ENCODE measurements around the gene WAC.
"Not testable (repeated sequence)": the region's sequence is repeated elsewhere in the genome, so short reads cannot be mapped to it uniquely, and the experiment has no call there.

The WAC gene

DNA sequence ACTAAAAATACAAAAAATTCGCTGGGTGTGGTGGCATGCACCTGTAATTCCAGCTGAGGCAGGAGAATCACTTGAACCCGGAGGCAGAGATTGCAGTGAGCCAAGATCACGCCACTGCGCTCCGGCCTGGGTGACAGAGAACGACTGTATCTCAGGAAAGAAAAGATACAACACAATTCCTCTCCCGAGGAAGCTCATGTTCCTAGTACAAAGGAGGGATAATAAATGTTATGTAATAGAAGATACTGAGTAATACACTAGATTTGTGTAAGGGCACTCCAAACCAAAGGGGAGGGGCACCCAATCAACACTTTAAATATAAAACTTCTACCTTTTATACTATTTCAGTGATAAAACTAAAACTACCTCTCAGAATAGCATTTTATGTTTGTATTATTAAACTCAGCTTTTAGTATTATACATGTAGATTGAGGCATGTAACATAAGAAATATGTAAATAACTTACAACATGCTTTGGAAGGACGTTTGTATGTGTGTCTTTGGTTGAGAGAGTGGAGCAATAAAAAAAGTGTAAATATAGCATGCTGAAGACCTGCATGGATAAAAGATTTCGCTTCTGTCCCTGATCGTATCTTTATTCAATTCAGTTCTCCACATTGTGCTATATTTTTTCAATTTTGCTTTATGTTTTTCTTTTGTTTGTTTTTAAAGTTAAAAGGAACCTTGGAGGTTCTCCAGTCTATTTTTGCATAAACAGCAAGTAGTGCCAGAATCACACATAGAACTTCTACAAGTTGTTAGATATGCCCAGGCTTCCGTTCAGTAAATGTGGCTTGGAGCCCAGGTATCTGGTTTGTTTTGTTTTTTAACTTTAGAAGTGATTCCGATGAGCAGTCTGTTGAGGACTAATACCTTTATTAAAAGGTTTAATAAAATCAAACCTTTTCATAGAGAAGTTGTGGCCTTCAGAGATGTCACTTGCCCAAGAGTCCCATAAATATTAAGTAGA is 71.9 kb downstream of the WAC start:
- H3K27me3 ChIP-seq (ENCODE audit: insufficient read depth, low read length): no peaks in the 10 kb centered on the region
- no peak overlapping the region for H2AFZ ChIP-seq (ENCODE audit: low read length, unreplicated experiment)
- no peaks in the 10 kb centered on the region for H3K4me1 ChIP-seq (ENCODE audit: control insufficient read depth, insufficient read depth, low read length, unreplicated experiment)
- H3K27ac ChIP-seq (ENCODE audit: low read depth, low read length): no peak overlapping the region
- peaks cover 78% of the 10 kb centered on the region for H3K79me2 ChIP-seq (ENCODE audit: control insufficient read depth, insufficient read depth, low read length, unreplicated experiment)
- H3K4me3 ChIP-seq (ENCODE audit: low read depth, low read length): no peak overlapping the region
- peaks cover 15% of the 10 kb centered on the region for H3K36me3 ChIP-seq (ENCODE audit: insufficient read depth, low read length)

- no peaks in the 10 kb centered on the region for H3K4me1 ChIP-seq (ENCODE audit: control insufficient read depth, insufficient read depth, low read length, unreplicated experiment)
- no peaks in the 10 kb centered on the region for H3K27me3 ChIP-seq (ENCODE audit: insufficient read depth, low read length)
- no peak overlapping the region for H3K27ac ChIP-seq (ENCODE audit: low read depth, low read length)
- H3K36me3 ChIP-seq (ENCODE audit: insufficient read depth, low read length): peaks cover 28% of the 10 kb centered on the region
- H3K79me2 ChIP-seq (ENCODE audit: control insufficient read depth, insufficient read depth, low read length, unreplicated experiment): peaks cover 63% of the 10 kb centered on the region
- H2AFZ ChIP-seq (ENCODE audit: low read length, unreplicated experiment): no peak overlapping the region
- H3K4me3 ChIP-seq (ENCODE audit: low read depth, low read length): no peak overlapping the region
These were observed 73.7 kb downstream of the WAC start for GRCh38 chr10:28606568-28606967.

- not testable (repeated sequence) for H2AFZ ChIP-seq (ENCODE audit: low read length, unreplicated experiment); H3K27me3 ChIP-seq (ENCODE audit: insufficient read depth, low read length); H3K27ac ChIP-seq (ENCODE audit: low read depth, low read length); H3K4me3 ChIP-seq (ENCODE audit: low read depth, low read length); H3K4me1 ChIP-seq (ENCODE audit: control insufficient read depth, insufficient read depth, low read length, unreplicated experiment)
- Histone ChIP-seq H3K79me2 (ENCODE audit: control insufficient read depth, insufficient read depth, low read length, unreplicated experiment) (peaks cover 37% of the 10 kb centered on the region), H3K36me3 (ENCODE audit: insufficient read depth, low read length) (peaks cover 53% of the 10 kb centered on the region)
These were observed 76.7 kb downstream of the WAC start for GRCh38 chr10:28609636-28610035.

DNA sequence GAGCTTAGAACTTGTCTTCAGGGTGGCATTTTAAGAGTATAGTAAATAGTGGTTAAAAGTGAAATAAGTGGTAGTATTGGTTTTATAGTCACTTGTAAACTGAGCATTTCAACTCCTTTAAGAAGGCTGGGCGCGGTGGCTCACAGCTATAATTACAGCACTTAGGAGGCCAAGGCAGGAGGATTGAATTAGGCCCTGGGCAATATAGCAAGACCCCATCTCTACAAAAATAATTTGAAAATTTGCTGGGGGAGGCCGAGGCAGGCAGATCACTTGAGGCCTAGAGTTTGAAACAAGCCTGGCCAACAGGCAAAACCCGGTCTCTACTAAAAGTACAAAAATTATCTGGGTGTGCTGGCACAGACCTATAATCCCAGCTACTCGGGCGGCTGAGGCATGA is 80.0 kb downstream of the WAC start:
- Histone ChIP-seq H3K4me1 (ENCODE audit: control insufficient read depth, insufficient read depth, low read length, unreplicated experiment) (no peaks in the 10 kb centered on the region), H3K36me3 (ENCODE audit: insufficient read depth, low read length) (peaks cover 74% of the 10 kb centered on the region), H3K27me3 (ENCODE audit: insufficient read depth, low read length) (no peaks in the 10 kb centered on the region), H3K4me3 (ENCODE audit: low read depth, low read length) (no peak overlapping the region), H3K27ac (ENCODE audit: low read depth, low read length) (no peak overlapping the region), H3K79me2 (ENCODE audit: control insufficient read depth, insufficient read depth, low read length, unreplicated experiment) (peaks cover 8% of the 10 kb centered on the region), H2AFZ (ENCODE audit: low read length, unreplicated experiment) (no peak overlapping the region)

GRCh38 chr10:28616514-28616913 is 83.6 kb downstream of the WAC start:
- no peak overlapping the region for H3K4me3 ChIP-seq (ENCODE audit: low read depth, low read length)
- peaks cover 70% of the 10 kb centered on the region for H3K36me3 ChIP-seq (ENCODE audit: insufficient read depth, low read length)
- no peak overlapping the region for H2AFZ ChIP-seq (ENCODE audit: low read length, unreplicated experiment)
- no peak overlapping the region for H3K27ac ChIP-seq (ENCODE audit: low read depth, low read length)
- H3K4me1 ChIP-seq (ENCODE audit: control insufficient read depth, insufficient read depth, low read length, unreplicated experiment): no peaks in the 10 kb centered on the region
- no peaks in the 10 kb centered on the region for H3K27me3 ChIP-seq (ENCODE audit: insufficient read depth, low read length)
- peaks cover 3% of the 10 kb centered on the region for H3K79me2 ChIP-seq (ENCODE audit: control insufficient read depth, insufficient read depth, low read length, unreplicated experiment)

GRCh38 chr10:28619455-28619854 is 86.5 kb downstream of the WAC start:
- Histone ChIP-seq H3K36me3 (ENCODE audit: insufficient read depth, low read length) (peaks cover 48% of the 10 kb centered on the region), H2AFZ (ENCODE audit: low read length, unreplicated experiment) (no peak overlapping the region), H3K27ac (ENCODE audit: low read depth, low read length) (no peak overlapping the region)

GRCh38 chr10:28620251-28620650 is 87.3 kb downstream of the WAC start:
- H3K4me3 ChIP-seq (ENCODE audit: low read depth, low read length): no peak overlapping the region
- H2AFZ ChIP-seq (ENCODE audit: low read length, unreplicated experiment): no peak overlapping the region
- H3K27me3 ChIP-seq (ENCODE audit: insufficient read depth, low read length): no peaks in the 10 kb centered on the region
- peaks cover 40% of the 10 kb centered on the region for H3K36me3 ChIP-seq (ENCODE audit: insufficient read depth, low read length)
- H3K79me2 ChIP-seq (ENCODE audit: control insufficient read depth, insufficient read depth, low read length, unreplicated experiment): peaks cover under 1% of the 10 kb centered on the region
- no peaks in the 10 kb centered on the region for H3K4me1 ChIP-seq (ENCODE audit: control insufficient read depth, insufficient read depth, low read length, unreplicated experiment)
- no peak overlapping the region for H3K27ac ChIP-seq (ENCODE audit: low read depth, low read length)

More at GRCh38 chr10:28619455-28619854, 86.5 kb downstream of the WAC start:
- H3K4me3 ChIP-seq (ENCODE audit: low read depth, low read length): no peak overlapping the region
- peaks cover 3% of the 10 kb centered on the region for H3K79me2 ChIP-seq (ENCODE audit: control insufficient read depth, insufficient read depth, low read length, unreplicated experiment)
- H3K4me1 ChIP-seq (ENCODE audit: control insufficient read depth, insufficient read depth, low read length, unreplicated experiment): no peaks in the 10 kb centered on the region
- H3K27me3 ChIP-seq (ENCODE audit: insufficient read depth, low read length): no peaks in the 10 kb centered on the region

- H3K4me3 ChIP-seq (ENCODE audit: low read depth, low read length): no peak overlapping the region
- no peak overlapping the region for H3K27ac ChIP-seq (ENCODE audit: low read depth, low read length)
- peaks cover 14% of the 10 kb centered on the region for H3K36me3 ChIP-seq (ENCODE audit: insufficient read depth, low read length)
- H3K79me2 ChIP-seq (ENCODE audit: control insufficient read depth, insufficient read depth, low read length, unreplicated experiment): no peaks in the 10 kb centered on the region
- peaks cover under 1% of the 10 kb centered on the region for H3K4me1 ChIP-seq (ENCODE audit: control insufficient read depth, insufficient read depth, low read length, unreplicated experiment)
- H3K27me3 ChIP-seq (ENCODE audit: insufficient read depth, low read length): peaks cover 4% of the 10 kb centered on the region; the same call in 1 of the 2 replicates
- H2AFZ ChIP-seq (ENCODE audit: low read length, unreplicated experiment): no peak overlapping the region
These were observed 90.6 kb downstream of the WAC start for GRCh38 chr10:28623483-28623882.

GRCh38 chr10:28624351-28624750 is 91.4 kb downstream of the WAC start:
- Histone ChIP-seq H3K27ac (ENCODE audit: low read depth, low read length) (no peak overlapping the region), H3K36me3 (ENCODE audit: insufficient read depth, low read length) (peaks cover 10% of the 10 kb centered on the region; the same call in 1 of the 2 replicates), H3K4me3 (ENCODE audit: low read depth, low read length) (no peak overlapping the region), H3K27me3 (ENCODE audit: insufficient read depth, low read length) (peaks cover 4% of the 10 kb centered on the region; the same call in 1 of the 2 replicates), H3K79me2 (ENCODE audit: control insufficient read depth, insufficient read depth, low read length, unreplicated experiment) (no peaks in the 10 kb centered on the region), H2AFZ (ENCODE audit: low read length, unreplicated experiment) (no peak overlapping the region), H3K4me1 (ENCODE audit: control insufficient read depth, insufficient read depth, low read length, unreplicated experiment) (peaks cover 5% of the 10 kb centered on the region)

GRCh38 chr10:28627102-28627501 is 94.2 kb downstream of the WAC start:
- Histone ChIP-seq H3K27me3 (ENCODE audit: insufficient read depth, low read length) (peaks cover 12% of the 10 kb centered on the region), H3K4me3 (ENCODE audit: low read depth, low read length) (no peak overlapping the region), H3K79me2 (ENCODE audit: control insufficient read depth, insufficient read depth, low read length, unreplicated experiment) (no peaks in the 10 kb centered on the region), H3K27ac (ENCODE audit: low read depth, low read length) (no peak overlapping the region), H2AFZ (ENCODE audit: low read length, unreplicated experiment) (no peak overlapping the region), H3K4me1 (ENCODE audit: control insufficient read depth, insufficient read depth, low read length, unreplicated experiment) (peaks cover 5% of the 10 kb centered on the region), H3K36me3 (ENCODE audit: insufficient read depth, low read length) (no peaks in the 10 kb centered on the region)

Data from ACC112 (cell line).